GM21447 (cell line): ENCODE data around the gene GABRB1.

ENCODE experiments used
- ATAC-seq: cut with Tn5 transposase; IDR thresholded peaks from one replicate; pipeline ENCODE4 v1.9.1; 2021; ENCODE audit not compliant: unreplicated experiment

Gene GABRB1

GRCh38 chr4:47031011-47031678 is at the start of gene GABRB1:
GABRB1 (plus strand) TSS chr4:47031567.
- no peak for ATAC-seq

- no peak for ATAC-seq
Measured at GRCh38 chr4:46984781-46985180, 46.6 kb upstream of the GABRB1 start.

- ATAC-seq, result no peak
Measured at GRCh38 chr4:46986922-46987638, 44.3 kb upstream of the GABRB1 start.

- no peak for ATAC-seq
Measured at GRCh38 chr4:46992338-46992737, 39.0 kb upstream of the GABRB1 start.

- ATAC-seq, result no peak
Measured at GRCh38 chr4:46993075-46994006, 38.0 kb upstream of the GABRB1 start, which contains the start of gene GABRA4. GABRA4 (minus strand) TSS chr4:46993581; CDS start chr4:46993424, 157 bp downstream.

GRCh38 chr4:46994007-46994405 is 37.4 kb upstream of the GABRB1 start:
- no peak for ATAC-seq

GRCh38 chr4:46999566-46999965 is 31.8 kb upstream of the GABRB1 start:
- no peak for ATAC-seq

- no peak for ATAC-seq
Measured at GRCh38 chr4:47000406-47000805, 31.0 kb upstream of the GABRB1 start.

GRCh38 chr4:47002580-47002979 is 28.8 kb upstream of the GABRB1 start:
- no peak for ATAC-seq

GRCh38 chr4:47010347-47010911 is 20.9 kb upstream of the GABRB1 start:
- no peak for ATAC-seq

- ATAC-seq, result peak; percentile 96
Measured at GRCh38 chr4:47010912-47011446, 20.4 kb upstream of the GABRB1 start.

- ATAC-seq, result no peak
Measured at GRCh38 chr4:47012676-47013075, 18.7 kb upstream of the GABRB1 start.

GRCh38 chr4:47013373-47013772 is 18.0 kb upstream of the GABRB1 start:
- no peak for ATAC-seq

- no peak for ATAC-seq
Measured at GRCh38 chr4:47017081-47017480, 14.3 kb upstream of the GABRB1 start.

GRCh38 chr4:47017494-47017893 is 13.9 kb upstream of the GABRB1 start:
- no peak for ATAC-seq

GRCh38 chr4:47031751-47032404 is 511 bp downstream of the GABRB1 start:
- peak; percentile 7 for ATAC-seq

- peak; percentile 94 for ATAC-seq
Measured at GRCh38 chr4:47032405-47033106, 1.2 kb downstream of the GABRB1 start.

GRCh38 chr4:47038263-47038662 is 6.9 kb downstream of the GABRB1 start:
- ATAC-seq, result no peak

GRCh38 chr4:47040828-47041227 is 9.5 kb downstream of the GABRB1 start:
- no peak for ATAC-seq

GRCh38 chr4:47043821-47044220 is 12.5 kb downstream of the GABRB1 start:
- ATAC-seq, result no peak
